NCI-H2107 (cell line): ENCODE data around the gene STAT5A.
"Not testable (repeated sequence)": the region's sequence is repeated elsewhere in the genome, so short reads cannot be mapped to it uniquely, and the experiment has no call there.

Experiments used
- DNase-seq: peaks from one replicate; lab custom pipeline; 2025; lab: John Stamatoyannopoulos, UW

The STAT5A gene

DNA sequence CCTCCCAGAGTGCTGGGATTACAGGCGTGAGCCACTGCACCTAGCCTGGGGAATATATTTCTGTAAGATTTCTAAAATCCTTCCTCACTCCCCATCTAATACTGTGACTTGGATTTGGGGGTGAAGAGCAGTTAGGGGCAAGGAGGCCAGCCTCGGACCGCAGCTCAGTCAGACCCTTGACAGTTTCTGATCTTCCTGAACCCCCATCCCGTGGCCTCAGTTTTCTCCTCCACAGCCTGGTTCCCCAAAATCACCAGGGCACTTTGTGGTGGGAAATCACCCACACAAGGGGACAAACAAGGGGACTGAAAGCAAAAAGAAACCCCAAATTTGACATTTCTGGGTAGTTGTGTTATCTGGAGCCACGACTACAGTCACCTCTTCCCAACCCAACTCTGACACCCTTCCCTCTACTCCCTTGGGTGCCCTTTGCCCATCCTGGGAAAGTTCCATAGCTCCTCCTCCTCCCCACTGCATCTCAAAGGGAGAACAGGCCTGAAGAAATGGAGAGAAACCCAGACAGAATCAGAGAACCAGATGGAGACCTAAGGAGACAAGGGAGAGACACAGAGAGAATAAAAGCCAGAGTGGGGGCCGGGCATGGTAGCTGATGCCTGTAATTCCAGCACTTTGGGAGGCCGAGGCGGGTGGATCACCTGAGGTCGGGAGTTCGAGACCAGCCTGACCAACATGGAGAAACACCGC, 2.8 kb upstream of the STAT5A start:
- DNase-seq, result no peak

GRCh38 chr17:42286411-42287221, 1.7 kb upstream of the STAT5A start:
- DNase-seq, result no peak

GRCh38 chr17:42287305-42287976, 857 bp upstream of the STAT5A start:
- no peak for DNase-seq

DNA sequence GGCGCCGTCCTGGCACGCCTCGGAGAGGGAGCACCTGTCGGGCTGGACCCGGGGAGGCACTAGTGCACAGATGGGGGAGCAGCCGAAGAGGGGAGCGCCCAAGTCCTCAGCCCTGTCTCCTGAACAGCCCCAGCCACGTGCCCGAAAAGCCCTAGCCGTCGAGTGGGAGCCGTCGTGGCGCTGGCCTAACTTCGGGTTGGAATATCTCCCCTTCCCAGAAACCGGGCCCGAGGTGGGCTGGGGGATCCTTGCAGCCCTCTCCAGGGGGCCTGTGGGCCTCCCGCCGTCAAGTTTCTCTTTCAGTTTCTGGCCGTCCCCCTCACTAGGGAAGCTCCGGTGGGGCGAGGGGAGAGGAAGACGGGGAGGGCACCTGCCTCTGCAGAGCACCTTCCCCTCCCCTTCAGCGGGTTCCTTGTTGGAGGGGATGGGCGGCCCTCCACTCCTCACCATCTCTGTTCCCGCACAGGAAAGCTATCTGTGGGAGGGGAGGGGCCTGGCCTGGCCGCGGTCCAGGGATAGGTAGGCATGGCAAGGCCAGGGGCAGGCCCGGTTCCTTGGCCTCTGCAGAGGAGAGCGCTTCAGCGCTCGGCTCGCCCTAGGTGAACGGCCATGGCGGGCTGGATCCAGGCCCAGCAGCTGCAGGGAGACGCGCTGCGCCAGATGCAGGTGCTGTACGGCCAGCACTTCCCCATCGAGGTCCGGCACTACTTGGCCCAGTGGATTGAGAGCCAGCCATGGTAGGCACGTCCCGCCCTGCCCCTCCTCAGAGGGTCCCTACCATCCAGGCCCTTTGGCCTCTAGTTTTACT, 709 bp downstream of the STAT5A start:
- no peak for DNase-seq

GRCh38 chr17:42289611-42290181, 1.4 kb downstream of the STAT5A start:
- DNase-seq, result no peak

DNA sequence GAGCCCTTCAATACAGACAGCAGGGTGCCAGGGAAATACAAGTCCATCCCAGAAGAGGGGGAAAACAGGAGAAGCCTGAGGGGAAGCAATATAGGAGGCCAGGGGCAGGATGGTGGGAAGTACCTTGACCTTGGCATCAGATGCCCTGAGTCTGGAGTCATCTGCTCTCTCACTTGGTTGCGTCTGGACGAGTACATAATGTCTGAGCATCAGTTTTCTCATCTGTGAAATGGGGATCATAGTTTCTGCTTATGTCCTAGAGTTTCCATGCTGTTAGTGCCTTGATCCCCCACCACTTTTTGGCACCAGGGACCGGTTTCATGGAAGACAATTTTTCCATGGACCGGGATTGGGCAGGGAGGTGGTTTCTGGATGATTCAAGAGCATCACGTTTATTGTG, 2.3 kb downstream of the STAT5A start:
- no peak for DNase-seq

DNA sequence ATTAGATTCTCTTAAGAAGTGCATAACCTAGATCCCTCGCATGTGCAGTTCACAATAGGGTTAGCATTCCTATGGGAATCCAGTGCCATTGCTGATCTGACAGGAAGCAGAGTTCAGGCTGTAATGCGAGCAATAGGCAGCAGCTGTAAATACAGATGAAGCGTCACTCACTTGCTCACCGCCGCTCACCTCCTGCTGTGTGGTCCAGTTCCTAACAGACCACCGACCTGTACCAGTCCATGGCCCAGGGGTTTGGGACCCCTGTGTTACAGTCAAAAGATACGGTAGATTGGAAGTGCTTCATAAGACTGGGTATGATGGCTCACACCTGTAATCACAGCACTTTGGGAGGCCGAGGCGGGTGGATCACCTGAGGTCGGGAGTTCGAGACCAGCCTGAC, 2.8 kb downstream of the STAT5A start:
- no peak for DNase-seq

DNA sequence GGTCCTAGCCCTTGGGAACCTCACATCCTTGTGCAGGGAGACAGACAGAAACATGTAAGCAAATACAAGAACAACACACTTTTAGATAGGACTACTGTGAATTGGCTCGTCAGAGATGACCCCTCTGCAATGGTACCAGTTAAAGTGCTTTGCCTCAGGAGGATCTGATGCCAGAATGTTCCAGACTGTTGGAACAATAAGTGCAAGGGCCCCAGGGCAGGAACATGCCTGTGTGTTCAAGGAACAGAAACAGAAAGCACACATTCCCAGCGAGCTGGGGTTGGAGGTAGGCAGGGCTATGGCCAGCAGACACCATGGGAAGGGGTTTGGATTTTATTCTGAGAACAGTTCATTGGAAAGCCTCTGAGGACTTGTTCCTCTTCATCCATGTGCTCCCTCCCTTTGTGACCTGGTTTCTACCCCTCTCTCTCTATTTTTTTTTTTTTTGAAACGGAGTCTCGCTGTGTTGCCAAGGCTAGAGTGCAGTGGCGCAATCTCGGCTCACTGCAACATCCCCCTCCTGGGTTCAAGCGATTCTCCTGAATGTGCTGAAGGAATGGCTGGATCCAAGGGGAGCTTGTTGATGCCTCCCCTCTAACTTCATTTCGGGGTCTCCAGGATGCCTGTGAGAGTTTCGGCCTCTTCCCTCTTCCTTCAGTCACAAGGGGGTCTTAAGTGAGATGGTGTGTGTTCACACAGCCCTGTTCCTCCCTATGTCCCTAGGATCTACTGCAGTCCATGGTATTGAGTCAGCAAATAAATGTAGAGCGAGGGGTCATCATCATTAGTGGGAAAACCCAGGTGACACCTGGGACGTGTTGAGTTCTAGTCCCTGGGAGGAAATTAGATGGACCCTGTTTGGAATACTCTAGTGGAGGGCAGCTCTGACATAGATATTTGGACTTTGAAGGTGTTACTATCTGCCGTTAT, 6.4 kb downstream of the STAT5A start:
- DNase-seq, result no peak

DNA sequence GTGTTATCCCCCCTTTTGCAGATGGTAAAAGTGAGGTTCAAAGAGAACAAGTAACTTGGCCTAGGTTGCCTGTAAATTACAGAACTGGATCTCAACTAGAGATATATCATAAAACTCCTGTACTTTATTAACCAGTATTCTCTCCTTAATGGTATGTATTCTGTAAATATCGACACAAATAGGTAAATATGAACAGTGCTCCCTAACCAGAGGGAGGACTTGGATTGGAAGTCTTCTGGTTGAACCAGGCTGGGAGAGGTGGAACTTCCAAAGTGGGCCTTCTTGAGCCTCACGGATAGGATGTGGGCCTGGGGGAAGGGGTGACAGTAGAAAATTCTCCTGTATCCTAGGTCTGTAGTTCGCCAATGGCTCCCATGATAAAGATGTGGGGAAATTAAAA, 7.7 kb downstream of the STAT5A start:
- DNase-seq, result no peak

GRCh38 chr17:42297775-42298174, 9.5 kb downstream of the STAT5A start:
- DNase-seq, result not testable (repeated sequence)

DNA sequence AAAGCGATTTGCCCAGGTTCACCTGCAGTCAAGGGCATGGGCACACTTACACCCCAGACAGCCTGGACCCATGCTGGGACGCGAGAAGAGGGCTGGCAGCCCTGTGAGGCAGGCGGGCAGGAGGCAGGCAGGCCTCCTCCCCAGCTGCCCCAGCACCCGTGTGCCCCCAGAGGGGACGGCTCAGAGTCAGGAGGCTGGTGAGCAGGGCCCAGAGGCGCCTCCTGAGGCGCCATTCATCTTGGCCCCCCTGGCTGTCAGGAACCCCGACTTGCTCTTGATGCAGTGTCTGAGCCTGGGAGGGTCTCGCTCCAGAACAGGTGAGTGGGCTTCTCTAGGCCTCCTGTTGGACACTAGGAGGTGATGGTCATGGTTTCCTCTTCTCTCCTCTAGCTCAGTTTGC, 11.1 kb downstream of the STAT5A start:
- DNase-seq, result not testable (repeated sequence)

DNA sequence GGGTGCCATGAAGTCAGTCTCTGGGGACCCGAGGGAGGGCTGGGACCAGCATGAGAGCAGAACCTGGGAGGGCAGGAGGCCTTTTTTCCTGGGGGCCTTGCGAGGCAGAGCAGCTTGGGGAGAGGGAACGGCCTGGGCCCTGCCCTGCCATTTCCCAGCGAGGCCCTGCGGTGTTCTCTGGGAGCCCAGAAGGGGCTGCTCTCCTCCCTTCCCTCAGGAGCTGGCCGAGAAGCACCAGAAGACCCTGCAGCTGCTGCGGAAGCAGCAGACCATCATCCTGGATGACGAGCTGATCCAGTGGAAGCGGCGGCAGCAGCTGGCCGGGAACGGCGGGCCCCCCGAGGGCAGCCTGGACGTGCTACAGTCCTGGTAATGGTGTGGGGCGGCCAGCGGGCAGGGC, 11.6 kb downstream of the STAT5A start:
- not testable (repeated sequence) for DNase-seq

GRCh38 chr17:42301022-42301421, 12.7 kb downstream of the STAT5A start:
- no peak for DNase-seq

DNA sequence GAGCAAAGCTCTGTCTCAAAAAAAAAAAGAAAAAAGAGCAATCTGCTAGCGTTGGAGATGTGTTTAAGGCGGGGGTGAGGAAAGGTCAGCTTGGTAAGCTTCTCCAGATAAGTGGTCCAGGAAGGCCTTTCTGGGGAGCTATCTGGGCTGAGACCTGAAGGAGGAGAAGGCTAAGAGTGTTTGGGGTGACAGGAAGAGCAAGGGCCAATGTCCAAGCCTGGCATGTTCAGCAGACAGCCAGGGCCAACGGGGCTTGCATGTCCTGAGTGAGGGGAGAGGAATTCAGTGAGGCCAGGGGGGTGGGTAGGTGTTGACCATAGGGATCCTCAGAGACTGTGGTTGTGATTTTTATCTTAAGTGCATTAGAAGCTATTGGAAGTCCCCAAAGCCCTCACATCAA, 15.4 kb downstream of the STAT5A start:
- DNase-seq, result no peak

DNA sequence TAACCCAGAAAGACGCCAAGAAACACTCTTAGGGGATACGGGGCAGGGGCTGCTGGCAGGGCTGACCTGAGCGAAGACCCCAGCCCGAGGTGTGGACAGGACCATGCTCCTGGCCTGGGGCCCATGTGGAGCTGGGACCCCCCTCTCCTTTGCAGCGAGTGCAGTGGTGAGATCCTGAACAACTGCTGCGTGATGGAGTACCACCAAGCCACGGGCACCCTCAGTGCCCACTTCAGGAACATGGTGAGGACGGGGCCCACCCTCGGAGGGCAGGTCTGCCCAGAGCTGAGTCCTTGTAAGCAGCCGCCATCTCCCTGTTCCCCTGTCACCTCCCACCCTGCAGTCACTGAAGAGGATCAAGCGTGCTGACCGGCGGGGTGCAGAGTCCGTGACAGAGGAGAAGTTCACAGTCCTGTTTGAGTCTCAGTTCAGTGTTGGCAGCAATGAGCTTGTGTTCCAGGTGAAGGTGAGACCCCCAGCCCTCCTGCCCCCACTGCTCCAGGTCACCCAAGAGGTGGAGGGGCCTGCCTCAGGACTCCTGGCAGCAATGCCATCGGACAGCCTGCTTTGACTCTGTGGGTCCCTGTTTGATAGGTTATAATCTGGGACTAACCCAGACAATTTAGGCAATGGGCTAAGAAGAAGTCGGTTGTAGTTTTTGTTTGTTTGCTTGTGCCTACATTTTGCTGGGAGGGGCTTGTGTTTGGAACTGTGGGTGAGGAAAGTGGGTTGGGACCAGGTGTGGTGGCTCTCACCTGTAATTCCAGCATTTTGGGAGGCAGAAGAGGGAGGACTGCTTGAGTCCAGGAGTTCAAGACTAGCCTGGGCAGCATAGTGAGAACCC, 16.1 kb downstream of the STAT5A start:
- no peak for DNase-seq

DNA sequence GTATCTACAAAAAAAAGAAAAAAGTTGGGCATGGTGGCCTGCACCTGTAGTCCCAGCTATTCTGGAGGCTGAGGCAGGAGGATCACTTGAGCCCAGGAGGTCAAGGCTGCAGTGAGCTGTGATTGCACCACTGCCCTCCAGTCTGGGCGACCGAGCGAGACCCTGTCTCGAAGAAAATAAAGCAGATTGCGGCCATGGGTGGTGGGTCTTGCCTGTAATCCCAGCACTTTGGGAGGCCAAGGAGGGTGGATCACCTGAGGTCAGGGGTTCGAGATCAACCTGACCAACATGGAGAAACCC, 16.7 kb downstream of the STAT5A start:
- not testable (repeated sequence) for DNase-seq

GRCh38 chr17:42305543-42306384, 17.5 kb downstream of the STAT5A start:
- DNase-seq, result no peak

- DNase-seq, result no peak
These were observed 18.0 kb downstream of the STAT5A start for GRCh38 chr17:42306385-42306667.

GRCh38 chr17:42307362-42307927, 19.1 kb downstream of the STAT5A start:
- DNase-seq, result no peak
